LoVo (cell line): ENCODE data around the gene KAZN.
"Not testable (repeated sequence)": the region's sequence is repeated elsewhere in the genome, so short reads cannot be mapped to it uniquely, and the experiment has no call there.

Source experiments
- DNase-seq: peaks from one replicate; pipeline ENCODE4 v3.0.0-alpha.2; 2016; ENCODE audit warnings: low spot score

Gene KAZN

DNA sequence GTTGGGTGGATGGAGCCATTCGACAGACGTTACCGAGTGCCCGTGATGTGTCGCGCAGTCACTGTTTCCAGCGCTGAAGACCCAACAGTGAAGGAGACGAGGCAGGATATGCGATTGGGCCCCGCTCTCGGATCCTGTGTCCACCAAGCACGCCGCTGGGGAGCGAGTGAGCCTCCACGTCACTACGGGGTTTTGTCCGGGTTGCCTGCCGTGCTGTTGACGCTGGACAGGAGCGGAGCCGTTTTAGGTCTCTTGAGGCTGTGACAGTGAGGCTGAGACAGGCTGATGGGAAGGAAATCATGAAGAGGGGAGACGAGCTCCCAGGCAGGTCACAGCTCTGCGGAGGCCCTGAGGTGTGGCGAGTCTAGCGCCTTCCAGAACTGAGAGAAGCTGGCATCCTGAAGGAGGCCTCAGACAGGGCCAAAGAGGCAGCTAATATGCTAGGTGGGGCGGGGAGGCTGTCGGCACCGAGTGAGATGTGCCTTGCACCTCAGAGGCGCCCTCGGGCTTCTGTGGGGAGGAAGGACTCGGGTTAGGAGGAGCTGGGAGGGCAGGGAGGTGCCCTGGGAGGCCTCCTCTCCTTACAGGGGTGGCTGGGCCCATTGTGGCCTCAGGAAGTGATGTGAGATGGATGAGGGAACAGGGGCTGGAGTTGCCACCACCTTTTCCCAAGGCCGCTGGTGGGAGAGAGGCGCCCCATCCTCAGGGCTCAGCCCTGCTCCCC, 359.1 kb downstream of the KAZN start:
- no peak for DNase-seq

DNA sequence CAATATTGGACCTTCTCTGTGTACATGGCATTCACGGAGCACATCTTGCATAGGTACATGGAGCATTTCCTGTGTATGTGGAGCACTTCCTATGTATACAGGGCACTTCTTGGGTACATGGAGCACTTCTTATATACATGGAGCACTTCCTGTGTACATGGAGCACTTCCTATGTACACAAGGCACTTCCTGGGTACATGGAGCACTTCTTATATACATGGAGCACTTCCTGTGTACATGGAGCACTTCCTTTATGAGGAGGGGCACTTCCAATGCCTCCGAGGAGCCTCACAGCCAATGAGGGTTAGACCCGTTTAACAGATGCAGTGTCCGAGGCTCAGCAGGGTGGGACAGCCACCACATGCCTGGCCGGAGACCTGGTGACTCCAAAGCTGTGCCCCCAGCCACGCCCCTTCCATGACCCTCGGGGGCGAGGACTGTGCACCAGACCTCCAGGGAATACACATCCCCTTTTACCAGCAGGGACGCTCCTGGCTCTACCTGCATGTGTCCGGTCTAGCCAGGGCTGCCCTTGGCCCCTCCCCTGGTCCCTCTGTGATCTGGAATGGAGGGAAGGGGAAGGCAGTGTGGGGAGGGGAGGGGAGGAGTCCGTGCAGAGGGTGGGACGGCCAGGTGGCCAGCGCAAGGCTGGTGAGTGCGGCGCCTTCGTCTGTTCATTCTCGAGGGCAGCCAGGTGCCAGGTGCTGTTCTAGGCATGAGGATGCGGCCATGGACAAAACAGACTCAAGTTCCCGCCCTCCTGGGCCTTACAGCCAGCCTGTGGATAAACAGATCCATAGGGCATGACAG, 360.0 kb downstream of the KAZN start:
- no peak for DNase-seq

DNA sequence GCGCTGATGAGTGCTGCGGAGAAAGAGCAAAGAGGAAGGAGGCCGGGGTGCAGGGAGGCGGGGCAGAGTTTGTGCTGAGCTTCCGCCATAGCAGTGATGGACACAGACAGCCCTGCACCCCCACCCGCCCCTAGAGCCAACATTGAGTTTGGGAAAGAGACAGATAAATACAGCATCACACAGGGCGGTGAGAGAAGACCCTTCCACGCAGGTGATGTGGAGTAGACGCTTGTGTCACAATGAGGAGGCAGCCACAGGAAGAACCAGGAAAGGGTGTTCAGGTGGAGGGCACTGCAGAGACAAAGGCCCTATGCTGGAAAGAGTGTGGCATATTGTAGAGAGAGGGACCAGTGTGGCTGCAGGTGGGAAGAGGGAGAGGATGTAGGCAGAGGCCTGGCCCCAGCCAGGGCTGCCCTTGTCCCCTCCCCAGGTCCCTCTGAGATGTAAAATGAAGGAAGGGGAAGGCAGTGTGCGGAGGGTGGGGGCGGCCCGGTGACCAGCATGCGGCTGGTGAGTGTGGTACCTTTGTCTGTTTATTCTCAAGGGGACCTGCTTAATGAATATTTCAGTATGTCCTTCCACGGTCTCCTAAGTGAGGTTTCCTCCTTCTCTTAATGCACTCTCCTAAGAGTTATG, 360.7 kb downstream of the KAZN start:
- DNase-seq: no peak

DNA sequence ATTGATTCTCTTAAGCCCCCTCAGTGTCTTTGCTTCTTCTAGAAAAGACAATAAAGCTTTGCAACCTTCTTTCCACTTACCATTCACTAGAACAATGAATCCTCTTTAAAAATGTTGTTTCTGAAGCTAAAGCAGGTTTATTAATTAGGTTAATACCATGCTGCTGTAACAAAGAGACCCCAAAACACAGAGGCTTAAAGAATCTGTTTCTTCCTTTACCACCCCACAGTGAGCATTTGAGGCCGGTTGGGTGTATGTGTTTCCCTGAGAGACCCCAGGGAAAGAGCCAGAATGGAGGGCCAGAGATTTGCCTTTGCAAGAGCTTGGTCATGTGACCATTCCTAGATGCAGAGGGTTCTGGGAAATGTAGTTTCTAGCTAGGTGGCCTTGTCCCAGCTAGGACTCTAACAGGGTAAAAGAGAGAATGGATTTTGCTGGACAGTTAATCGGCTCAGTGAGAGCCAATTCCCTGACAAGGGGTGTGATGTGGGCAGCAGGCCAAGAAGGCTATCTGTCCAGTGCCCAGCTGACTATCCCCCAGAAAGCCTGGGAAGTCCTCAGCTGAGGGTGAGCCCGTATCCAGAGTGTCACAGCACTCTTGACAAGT, 363.3 kb downstream of the KAZN start:
- DNase-seq: no peak

DNA sequence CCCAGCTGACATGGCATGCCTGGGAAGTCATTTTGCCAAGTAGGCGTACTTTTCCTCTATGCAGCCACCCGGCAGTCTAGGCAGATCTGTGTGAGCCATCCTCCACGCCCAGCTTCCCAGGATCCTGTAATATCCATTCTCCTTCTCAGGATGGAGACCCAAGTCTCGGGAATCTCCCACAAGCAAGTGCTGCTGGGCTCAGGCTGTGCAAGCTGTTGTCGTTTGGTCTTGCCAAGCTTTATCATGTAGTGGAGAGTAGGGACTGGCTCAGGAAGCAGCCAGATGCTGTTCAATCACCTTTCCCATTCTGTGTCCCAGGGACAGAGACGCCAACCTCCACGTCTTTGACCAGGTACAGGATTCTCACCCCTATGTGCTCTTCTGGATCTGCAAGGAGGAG, 363.9 kb downstream of the KAZN start:
- DNase-seq: no peak

DNA sequence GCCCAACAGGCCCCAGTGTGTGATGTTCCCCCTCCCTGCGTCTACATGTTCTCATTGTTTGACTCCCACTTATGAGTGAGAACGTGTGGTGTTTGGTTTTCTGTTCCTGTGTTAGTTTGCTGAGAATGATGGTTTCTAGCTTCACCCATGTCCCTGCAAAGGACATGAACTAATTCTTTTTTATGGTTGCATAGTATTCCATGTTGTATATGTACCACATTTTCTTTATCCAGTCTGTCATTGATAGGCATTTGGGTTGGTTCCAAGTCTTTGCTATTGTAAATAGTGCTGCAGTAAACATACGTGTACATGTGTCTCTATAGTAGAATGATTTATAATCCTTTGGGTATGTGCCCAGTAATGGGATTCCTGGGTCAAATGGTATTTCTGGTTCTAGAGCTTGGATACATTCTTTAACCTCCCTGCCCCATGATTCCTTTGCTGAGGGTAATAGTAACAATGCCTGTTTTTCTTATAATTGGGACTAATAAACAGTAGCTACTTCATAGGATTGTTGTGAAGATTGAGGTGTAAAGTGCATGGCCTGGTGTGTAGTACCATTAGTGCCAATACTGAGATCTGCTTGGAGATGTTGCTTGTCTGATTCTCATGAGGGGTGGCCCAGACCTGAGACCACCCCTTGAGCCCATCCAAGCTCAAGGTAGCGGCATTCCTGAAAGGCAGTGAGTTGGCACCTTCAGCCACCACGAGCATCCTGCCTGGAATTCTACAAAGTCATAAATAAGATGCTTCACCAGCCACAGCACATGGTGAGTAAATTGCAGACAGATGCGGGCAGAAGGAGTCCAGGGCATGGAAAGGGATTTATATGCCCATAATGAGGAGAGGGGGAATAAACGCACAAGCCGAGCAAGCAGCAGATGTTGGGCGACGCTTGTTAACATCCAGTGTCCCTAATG, 365.6 kb downstream of the KAZN start:
- not testable (repeated sequence) for DNase-seq

DNA sequence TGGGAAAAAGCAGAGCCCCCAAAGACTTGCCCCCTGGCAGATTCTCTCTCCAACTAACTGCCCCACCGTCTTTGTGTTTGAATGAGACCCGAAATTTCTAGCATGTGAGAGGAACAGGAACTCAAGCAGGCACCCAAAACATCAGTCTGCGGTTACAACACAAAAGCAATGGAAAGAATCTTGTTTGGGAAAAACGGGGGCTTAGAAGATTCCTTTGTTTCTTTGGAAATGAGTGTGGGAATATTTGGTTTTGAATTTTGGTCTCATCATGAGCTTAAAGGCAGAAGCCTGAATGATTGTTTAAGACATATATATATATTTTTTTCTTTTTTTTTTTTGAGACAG, 366.2 kb downstream of the KAZN start:
- no peak for DNase-seq

DNA sequence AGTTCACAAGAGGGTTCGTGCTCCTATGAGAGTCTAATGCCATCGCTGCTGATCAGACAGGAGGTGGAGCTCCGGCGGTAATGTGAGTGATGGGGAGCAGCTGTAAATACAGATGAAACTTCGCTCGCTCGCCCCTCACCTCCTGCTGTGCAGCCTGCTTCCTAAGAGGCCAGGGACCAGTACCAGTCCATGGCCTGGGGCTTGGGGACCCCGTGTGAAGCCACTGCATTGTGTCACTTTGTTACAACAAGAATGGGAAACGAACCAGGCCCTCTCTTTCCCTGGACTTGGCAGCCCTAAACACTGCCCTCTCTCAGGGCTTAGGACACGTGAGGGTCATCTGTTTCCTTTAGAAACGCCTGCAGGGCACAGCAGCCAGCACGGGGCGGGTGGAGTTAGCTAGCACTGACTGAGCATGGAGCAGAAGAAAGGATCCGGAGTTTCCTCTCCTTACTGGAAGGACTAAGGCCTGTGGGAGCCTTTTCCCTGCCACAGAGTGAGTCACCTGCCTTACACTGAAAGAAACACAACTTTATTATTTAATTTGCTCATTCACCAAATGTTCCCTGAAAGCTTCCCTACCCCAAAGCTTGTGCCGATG, 369.9 kb downstream of the KAZN start:
- DNase-seq: no peak

DNA sequence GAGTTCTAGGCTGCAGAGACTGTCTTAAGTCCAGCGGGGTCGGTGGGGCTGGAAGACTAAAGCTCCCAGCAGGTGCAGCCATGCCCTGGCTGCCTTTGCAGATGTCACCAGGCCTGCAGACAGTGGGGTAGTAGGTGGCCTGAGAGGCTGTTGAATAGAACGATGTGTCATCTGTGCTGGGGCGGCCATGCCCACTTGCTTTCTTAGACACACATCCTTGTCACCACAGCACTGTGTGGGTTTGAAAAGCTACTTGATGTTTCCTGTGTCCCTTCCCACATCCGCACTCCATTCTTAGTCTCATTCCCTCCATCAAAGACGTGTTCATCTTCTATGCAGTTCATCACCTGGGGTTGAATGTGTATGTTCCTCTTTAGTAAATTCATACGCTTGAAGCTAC, 370.5 kb downstream of the KAZN start:
- no peak for DNase-seq

DNA sequence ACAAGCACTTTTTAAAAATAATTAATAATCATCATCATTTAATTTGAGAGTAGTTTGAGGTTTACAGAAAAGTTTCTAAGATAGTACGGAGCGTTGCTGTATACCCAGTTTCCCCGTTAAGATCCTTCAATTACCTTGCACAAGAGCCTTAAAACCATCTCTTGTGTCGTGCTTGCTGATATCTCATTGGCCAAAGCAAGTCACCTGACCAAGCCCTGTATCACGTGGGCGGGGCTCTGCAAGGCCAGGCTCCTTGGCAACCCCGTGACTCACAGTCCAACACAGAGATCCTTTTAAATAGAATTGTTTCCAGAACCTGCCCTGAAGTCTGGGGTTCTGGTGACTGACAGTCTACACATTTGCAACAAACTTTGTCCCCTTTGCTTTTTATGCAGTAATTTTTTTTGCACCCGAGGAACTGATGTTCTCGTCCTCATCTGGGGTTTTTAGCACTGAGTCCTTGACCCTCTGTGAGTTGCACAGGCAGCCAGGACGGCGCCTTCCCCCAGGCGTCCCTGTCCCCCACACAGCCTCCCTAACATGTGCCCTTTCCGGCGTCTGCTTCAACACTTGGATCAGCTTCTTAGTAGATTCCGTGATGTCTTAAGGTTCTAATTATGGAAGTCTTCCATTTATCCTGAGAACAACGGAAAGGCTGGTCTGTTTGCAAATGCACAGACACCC, 371.8 kb downstream of the KAZN start:
- peak; percentile 51 for DNase-seq

DNA sequence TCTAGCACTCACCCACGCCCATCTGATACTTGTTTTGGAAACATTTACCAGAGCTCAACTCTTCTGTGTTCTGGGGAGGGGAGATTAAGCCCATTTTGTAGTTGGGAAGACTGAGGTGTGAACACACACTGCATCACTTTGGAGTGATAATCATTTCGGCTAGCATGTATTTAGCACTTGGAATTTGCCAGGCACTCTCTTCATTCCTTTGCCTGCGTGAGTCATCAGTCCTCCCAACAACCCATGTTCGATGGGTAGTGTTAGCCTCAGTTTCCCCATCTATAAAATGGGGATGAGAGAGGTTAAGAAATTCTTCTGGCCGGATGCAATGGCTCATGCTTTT, 372.3 kb downstream of the KAZN start:
- no peak for DNase-seq

DNA sequence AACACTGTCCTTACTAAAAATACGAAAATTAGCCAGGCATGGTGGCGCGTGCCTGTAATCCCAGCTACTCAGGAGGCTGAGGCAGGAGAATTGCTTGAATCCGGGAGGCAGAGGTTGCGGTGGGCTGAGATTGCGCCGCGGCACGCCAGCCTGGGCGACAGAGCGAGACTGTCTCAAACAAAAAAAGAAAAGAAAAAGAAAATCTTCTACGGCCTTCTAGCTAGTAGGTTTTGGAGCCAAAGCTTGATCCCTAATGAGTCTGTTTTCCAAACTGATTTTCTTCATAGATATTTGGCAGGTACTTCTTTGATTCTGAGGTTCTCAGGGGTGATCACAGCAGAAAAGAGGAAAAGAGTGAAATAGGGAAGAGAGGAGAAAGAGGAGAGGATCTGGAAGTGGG, 372.7 kb downstream of the KAZN start:
- DNase-seq: no peak

DNA sequence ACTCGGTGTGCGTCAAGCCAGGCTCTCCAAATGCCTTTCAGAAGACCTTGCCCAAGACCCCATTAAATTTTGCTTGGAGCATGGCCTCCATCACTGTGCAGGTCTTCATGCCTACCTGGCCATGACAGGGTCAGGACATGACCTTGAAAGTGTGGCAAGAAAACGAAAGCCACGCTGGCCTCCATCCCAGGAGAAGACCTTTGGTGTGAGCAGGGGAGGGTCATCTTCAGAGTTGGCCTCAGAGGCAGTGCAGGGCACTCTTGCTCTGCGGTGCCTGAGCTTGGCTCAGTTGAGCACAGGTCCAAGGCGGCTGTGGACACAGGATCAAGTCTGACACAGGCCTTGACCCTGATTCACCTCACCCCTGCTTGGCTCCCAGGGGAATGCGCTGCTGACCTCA, 373.6 kb downstream of the KAZN start:
- no peak for DNase-seq

DNA sequence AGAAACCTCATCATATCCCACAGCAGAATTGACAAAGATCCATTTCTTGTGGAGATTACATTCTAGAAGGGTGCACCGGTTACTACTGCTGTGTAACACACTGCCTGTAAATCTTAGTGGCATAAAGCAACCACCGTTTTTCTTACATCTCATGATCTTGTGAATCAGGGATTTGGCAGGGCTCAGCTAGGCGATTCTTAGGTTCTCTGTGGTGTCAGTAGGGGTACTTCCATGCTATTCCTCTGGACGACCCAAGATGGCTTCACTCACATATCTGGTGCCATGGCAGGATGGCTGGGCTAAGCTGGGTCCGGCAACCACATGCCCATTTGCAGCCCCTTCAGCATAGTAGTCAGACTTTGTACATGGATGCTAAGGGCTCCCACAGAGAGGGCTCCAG, 375.3 kb downstream of the KAZN start:
- no peak for DNase-seq

DNA sequence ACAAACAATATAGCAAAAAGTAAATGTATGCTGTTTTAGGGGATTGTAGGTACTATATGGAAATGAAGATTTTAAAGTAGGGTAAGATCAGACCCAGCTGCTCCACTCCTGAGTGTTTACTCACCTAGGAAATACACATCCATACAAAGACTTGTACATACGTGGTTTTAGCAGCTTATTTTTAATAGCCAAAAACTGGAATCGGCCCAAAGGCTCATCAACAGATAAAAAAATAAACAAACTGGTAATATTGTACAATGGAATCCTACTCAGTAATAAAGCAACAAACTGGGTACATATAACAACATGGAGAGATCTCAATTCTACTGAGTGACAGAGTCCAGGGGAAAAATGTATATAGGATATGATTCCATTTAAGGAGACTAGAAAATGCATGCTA, 375.9 kb downstream of the KAZN start:
- no peak for DNase-seq

DNA sequence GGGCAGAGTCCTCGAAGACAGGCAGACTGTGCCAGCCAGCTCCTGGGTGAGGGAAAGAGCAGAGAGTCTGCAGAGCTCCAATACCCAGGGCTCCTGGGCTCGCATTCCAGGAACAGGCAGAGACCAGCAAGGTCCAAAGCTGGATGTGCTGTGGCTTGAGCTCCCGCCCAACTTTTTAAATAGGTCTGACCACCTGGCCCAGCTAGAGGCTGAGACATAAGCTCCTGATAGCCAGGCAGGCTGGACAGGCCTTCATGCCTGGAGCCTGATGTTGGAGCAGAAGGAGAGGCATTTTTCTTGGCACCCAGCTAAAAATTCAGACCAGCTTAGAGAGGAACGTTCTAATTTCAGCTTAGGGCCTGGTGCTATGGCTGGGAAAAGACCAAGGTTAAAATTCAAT, 376.6 kb downstream of the KAZN start:
- DNase-seq: no peak

DNA sequence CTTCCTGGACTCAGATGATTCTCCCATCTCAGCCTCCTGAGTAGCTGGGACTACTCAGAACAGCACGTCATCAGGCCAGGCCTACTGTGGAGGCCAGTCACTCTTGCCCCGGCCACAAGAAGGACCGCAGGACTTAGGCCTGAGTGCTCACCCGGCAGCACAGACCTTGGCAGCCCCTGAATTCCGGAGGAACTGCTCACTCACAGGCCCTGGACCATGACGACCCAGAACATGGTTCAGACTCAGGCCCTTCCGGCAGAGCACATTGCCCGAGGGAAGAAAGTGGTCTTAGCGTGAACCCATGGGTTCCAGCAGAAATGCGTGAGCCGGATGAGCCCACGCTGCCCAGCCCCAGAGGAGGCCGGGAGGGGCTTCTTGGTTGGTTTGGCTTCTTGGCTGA, 377.8 kb downstream of the KAZN start:
- DNase-seq: no peak

DNA sequence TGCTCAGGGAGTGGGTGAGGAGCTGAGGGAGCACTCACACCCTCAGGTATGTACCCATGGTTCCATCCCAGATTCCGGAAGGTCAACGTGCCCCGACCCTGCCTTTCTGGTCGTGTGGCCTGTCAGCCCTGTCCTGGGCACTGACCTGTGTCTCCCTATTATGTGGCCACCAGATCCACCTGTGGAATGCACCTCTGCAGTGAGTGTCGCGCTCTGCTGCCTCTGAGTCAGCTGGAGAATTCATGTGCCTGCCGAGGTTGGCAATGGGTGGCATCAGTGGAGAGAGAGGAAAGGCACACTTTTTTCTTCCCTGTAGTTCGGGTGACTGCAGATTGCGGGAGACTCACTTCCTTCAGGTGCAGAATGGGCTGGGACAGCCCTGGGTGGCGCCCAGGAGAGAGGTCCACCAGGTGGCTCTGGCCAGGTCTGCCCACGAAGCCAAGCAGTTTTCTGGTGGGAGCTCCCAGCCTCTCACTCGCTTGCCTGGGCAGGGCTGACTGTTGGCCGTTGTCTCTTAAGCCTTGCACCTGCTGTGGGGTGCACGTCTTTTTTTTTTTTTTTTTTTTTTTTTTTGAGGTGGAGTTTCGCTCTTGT, 378.9 kb downstream of the KAZN start:
- no peak for DNase-seq

DNA sequence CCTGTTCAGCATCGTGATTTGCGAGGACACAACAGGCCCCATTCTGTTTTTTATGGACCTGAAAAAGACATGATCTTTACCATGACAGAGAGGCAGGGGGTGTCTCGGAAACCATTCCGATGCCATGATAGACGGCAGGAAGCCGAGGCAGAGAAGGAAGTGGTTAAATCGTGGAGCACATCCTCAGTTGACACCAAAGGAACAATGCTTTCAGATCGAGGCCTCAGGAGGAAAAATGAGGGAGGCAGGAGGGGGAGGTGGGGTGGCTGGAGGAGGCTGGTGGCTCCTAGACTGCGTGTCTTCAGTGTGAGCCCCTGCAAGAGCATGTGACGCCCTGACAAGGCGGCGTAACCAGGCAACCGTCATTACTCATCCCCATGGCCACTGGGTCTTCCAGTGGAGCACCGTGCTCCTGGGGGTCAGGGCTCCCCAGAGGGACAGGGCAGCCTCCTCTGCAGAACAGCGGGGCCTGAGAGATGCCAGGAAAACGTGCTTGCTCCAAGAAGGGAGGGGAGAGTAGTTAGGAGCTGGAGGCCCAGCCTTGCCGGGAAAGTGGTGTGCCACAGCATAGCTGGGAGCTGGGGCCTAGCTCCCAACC, 382.2 kb downstream of the KAZN start:
- no peak for DNase-seq

DNA sequence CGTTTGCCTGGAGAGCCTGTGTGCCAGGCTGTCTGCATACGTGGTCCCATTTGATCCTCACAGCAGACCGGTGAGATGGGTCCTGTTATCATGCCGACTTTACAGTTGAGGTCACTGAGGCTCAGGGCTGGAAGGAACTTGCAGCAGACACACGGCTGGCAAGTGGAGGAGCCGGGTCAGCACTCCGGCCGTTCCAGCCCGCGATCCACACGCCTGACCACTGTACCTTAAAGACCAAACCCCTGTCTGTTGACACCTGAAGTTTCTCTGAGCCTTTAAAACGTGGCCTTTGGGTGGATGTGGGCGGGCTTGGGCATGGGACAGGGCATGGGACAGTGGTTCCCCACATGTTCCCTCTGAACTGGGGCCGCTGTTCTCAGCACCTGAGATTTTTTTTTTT, 383.5 kb downstream of the KAZN start:
- DNase-seq: no peak
